Heart left ventricle (tissue), 13 donors: Measurements from ENCODE around the gene RAI1.

Experiments used
- CTCF ChIP-seq, 12 donors: fragments of 200-600 bp; sonication (generic) in 4 of 12; IDR thresholded peaks; one replicate each; pipeline versions ENCODE4 v1.5.0 to v1.8.0; 2018 to 2022; ENCODE audit warnings: antibody characterized with exemption in 12 of 12, mild to moderate bottlenecking in 5 of 12
- POLR2A ChIP-seq, 2 donors: fragments of 450-650 bp; IDR thresholded peaks; one replicate each; pipeline ENCODE4 v1.6.1; 2017; ENCODE audit warnings: antibody characterized with exemption in 2 of 2, mild to moderate bottlenecking in 2 of 2, moderate library complexity in 2 of 2
- donor health status: ischemic (EF 13 %, LVEDD 7.1; RV severe dilation, severe dysfunction).
- donor health status: DM: no; HTN: yes; CAD: no.
- donor health status: DM: no; HTN: no; CAD: no.
- donor health status: ischemic (EF 25% LVEDD 6.9; RV normal size, moderate dysfunction).
- donor health status: ischemic (EF 25% LVEDD 5.7; RV mildly dilated, moderate dysfunction).
- donor health status: ischemic (EF 35%, LVEDD 5.7; RV mildly dilated, moderate dysfunction).
- donor health status: nonischemic (EF 11% LVEDD 7.7; RV severe dilation, severe dysfunction).
- donor health status: DM: yes; HTN: yes; CAD: no.
- donor health status: PGD.
- donor health status: ischemic (EF 29% LVEDD 5.4; RV normal size, mild dysfunction).
- donor health status: nonischemic (EF 23%, LVEDD 6.1; RV moderate dilation, normal function).

- TF ChIP-seq CTCF (IDR thresholded peaks at IDR 0.05) (no peak), POLR2A (IDR thresholded peaks at IDR 0.05) (no peak)
Measured at GRCh38 chr17:17815436-17816200, 134.4 kb downstream of the RAI1 start.
